T-helper 2 cell treated with Interferon-gamma antibody and Interleukin-4, amounts not matched to agents 100 ng/mL and 5 ng/mL, for 36 hours (primary cell): Measurements from ENCODE around the gene TLE7. TPM values are rescaled to one million over a fixed set of nuclear protein-coding genes. Genes with fewer than 3 reads are reported as not detected.

ENCODE experiments used
- intact Hi-C: fragments of 100-400 bp; cut with micrococcal nuclease; formaldehyde crosslinking; loops from one replicate; pipeline ENCODE4 v1.15.1; 2023
- total RNA-seq: library from RNA; stranded (reverse); gene quantifications from 2 replicates; pipeline ENCODE4 v1.2.3, GENCODE V29; 2022

TLE7 gene
- total RNA-seq: not detected in 2 replicates

GRCh38 chr16:71442051-71442440 lies at the start of gene TLE7:
Gene TLE7 (minus strand): TSS chr16:71442054. CDS start chr16:71433324, 8,730 bp downstream.
- intact Hi-C loops: no loop called here

DNA sequence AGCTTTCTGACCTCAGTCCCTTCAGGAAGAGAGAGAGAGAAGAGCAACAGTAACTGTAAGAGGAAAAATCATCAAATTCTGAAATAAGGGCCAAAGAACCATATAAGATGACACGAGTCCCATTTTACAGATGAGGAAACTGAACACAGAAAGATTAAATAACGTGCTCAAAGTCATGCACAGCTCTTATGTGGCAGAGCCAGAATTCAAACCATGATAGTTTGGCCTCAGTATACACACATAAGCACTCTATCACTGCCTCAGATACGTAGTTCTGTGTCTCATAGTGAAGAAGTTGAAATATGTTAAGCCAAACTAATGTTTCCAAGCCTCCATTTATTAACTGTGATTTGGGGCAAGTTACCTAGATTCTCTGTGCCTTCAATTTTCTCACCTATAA lies 49.2 kb upstream of the TLE7 start:
- intact Hi-C loops: no loop called here

GRCh38 chr16:71490361-71490760 lies 48.5 kb upstream of the TLE7 start:
- intact Hi-C loops: no loop called here

DNA sequence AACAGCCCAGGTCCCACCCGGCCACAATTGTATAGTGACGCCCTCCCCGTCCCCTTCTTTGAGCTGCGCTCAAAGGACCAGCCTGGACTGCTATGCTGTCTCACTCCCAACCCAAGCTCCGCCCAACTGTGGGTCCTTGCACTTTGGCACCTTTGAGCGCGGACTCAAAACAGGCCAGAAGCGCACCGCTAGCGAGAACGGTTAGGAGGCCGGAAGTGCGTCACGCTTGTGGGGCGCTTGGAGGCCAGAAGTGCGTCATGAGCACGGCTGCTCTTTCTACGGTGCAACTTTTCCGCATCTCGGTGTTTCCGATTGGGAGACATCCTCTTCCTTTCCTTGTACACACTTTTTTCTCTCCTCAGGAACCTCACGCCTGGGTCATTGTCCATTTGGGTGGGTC lies 47.3 kb upstream of the TLE7 start, which contains the start of gene ZNF19:
ZNF19 (minus strand) TSS at position 203 of the 400 bp plus-strand sequence. CDS start 7,210 bp downstream, outside the sequence.
- intact Hi-C loops: no loop called here

DNA sequence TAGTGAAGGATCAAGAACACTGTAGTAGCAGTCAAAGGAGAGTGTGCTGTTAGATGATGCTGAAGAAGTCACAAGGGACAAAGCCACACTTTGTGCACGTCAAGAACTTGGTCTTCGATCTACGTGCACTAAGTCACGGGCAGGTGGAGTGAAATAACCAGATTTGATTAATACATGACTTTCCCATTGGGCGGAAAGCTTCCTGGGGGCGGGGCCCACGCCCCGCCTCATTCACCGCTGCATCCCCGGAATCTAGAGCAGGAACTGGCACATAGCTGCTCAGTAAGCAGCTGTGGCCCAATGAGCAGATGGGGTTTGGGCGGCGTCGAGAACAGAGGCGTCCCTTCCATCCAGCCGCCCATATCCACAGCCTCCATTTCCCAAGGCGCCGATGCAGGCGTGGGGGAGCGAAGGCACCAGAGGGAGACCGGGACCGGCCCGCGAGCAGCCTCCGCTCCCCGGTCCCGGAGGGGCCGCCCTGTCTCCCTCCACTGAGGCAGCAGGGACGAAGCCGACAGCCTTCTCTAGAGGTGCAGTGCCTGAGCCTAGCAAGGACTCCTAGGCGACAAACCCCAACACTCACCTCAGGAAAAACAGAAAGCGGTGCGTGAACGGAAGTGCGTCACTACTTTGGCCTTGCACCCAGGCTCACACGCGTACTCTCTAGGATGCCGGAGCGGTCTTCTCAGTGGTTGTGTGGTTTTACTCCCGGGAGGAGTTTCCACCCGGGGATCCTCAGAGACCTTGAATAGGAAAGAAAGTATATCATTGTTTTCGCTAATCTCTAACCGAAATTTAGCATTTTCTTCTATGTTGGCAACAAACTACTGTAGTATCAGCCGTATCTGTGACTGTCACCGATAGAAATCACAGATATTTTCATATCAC lies 42.4 kb upstream of the TLE7 start:
- intact Hi-C loops: loop anchor here (1.0 kb wide), 1 partner anchor 22 kb away; the partner anchor contains the start of gene ZNF23

DNA sequence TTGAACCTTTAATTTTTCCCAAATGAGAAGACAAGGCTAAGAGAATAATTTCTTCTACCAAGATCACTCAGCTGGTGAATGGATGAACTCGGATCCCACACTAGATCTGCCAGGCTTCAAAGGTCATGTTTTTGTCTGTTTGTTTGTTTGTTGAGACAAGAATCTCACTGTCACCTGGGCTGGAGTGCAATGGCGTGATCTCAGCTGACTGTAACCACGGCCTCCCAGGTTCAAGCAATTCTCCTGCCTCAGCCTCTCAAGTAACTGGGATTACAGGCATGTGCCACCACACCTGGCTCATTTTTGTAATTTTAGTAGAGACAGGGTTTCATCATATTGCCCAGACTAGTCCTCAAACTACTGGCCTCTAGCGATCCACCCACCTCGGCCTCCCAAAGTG lies 40.7 kb upstream of the TLE7 start:
- intact Hi-C loops: no loop called here

- intact Hi-C loops: no loop called here
These were observed 39.1 kb upstream of the TLE7 start for GRCh38 chr16:71480956-71481355.

- intact Hi-C loops: no loop called here
These were observed 37.6 kb upstream of the TLE7 start for GRCh38 chr16:71479420-71479819.

GRCh38 chr16:71476457-71477124 lies 34.7 kb upstream of the TLE7 start:
- intact Hi-C loops: no loop called here

DNA sequence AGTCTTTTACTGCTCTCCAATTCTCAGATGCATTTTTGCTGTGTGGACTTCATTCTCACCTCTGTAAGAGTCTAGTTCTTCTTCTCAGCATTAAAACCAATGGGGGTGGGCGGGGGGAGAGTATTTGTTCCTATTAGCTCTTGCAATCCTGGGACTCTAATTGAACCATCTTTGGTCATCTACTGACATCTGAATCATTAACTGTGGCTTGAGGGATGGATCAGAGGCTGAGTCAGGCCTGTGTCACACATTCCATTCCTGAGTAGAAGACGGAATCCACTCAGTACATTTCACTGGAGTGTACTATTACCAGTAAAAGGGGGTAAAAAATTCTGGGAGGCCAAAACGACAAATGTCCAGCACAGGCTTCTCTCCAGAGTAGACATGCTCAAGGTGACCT lies 33.0 kb upstream of the TLE7 start:
- intact Hi-C loops: no loop called here

GRCh38 chr16:71473891-71474290 lies 32.0 kb upstream of the TLE7 start:
- intact Hi-C loops: no loop called here

DNA sequence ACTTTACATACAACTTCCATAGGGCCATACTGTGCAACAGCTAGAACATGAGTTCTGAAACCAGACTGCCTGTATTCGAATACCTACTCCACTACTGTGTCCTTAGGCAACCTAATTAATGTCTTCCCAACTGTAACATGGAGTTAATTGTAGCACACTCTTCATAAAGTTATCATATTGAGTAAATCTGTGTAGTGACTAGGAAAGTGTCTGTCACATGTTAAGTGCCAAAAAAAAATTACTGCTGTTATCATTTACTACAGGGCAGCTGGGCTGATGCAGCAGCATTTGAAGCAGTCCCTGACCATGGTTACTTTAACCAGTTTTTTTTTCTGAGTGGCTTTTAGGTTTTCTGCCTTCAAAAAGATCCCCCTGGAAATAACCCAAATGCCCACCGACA lies 31.1 kb upstream of the TLE7 start:
- intact Hi-C loops: no loop called here

GRCh38 chr16:71472051-71472450 lies 30.2 kb upstream of the TLE7 start:
- intact Hi-C loops: no loop called here

GRCh38 chr16:71467810-71468209 lies 26.0 kb upstream of the TLE7 start:
- intact Hi-C loops: loop anchor here (10.0 kb wide), 1 partner anchor 97 kb away; no protein-coding TSS in a partner anchor

GRCh38 chr16:71464231-71464630 lies 22.4 kb upstream of the TLE7 start:
- intact Hi-C loops: loop anchor here (5.0 to 10.0 kb wide), 3 partner anchors 101 to 628 kb away; partner anchors contain the start of genes CMTR2, DHX38 and TXNL4B

DNA sequence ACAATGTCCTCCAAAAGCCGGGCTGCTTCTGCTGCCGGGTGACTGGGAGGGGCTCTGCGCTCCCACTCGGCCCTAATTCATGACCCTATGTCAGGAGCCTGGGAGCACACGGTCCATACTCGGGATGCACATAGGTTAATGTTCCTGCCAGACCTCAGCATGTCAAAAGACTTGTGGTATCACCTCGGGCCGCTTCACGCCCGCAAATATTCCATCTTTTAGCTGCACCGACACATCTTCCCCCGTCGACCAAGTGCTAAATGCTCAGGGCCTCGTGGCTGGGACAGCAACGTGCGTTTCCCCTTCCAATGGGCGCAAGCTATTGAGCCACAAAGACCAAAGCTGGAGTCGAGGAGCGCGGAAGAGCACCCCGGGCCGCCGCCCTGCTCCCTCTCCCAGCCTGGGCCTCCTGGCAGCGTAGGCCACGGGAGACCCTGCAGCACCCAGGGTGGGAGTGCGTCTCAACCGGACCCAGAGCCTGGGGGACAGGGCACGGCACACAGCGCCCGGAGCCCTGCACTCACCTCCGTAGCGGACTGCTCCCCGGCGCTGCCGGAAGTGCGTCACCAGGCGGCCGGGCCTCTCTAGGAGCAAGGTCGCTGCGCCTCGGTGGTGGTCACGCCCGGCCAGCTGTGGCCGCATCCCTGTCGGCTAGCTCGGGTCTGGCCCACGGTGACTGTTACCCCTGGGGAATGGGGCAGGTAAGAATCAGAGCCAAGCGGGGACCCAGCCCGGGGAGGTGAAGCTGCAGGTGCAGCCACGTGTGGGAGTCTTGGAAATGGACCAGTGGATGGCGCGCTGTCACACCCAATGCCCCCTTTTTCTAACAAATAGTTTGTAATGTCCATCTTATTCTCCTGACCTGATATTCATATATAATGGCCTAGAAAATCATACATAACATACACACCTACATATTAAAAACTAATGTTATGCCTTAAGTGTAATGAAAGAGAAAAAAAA lies 20.1 kb upstream of the TLE7 start, which contains the start of gene ZNF23:
ZNF23 (minus strand) TSS at position 562 of the 963 bp plus-strand sequence. CDS start 5,451 bp downstream, outside the sequence.
- intact Hi-C loops: loop anchor here (1.0 to 10.0 kb wide), 4 partner anchors 22 to 630 kb away; partner anchors contain the start of genes CMTR2, DHX38 and TXNL4B

GRCh38 chr16:71460941-71461340 lies 19.1 kb upstream of the TLE7 start:
- intact Hi-C loops: loop anchor here (5.0 to 10.0 kb wide), 3 partner anchors 104 to 631 kb away; partner anchors contain the start of genes CMTR2, DHX38 and TXNL4B

DNA sequence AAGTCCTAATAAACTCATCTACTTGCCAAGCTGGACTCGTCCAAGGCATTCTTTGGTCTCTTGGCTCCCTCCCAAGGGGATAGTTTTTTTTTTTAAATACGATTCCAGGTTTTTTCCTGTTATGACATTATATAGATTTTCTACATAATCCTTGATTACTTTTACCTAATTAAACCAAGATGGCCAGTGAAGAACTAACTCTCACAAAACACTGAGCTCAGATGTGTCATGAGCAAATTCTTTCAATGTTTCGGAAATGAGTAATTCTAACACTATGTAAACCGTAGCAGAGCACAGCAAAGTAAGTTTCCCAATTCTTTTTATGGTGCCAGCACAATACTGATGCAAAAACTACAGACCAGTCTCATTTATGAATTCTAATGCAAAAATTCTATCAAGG lies 18.4 kb upstream of the TLE7 start:
- intact Hi-C loops: loop anchor here (5.0 to 10.0 kb wide), 3 partner anchors 105 to 632 kb away; partner anchors contain the start of genes CMTR2, DHX38 and TXNL4B

- intact Hi-C loops: no loop called here
These were observed 17.7 kb upstream of the TLE7 start for GRCh38 chr16:71459510-71459909.

- intact Hi-C loops: no loop called here
These were observed 14.9 kb upstream of the TLE7 start for GRCh38 chr16:71456801-71457200.

- intact Hi-C loops: no loop called here
These were observed 11.2 kb upstream of the TLE7 start for GRCh38 chr16:71453036-71453435.
